ENCODE measurements around the gene CARS1.

GRCh38 chr11:3003396-3004231, 53.6 kb downstream of the CARS1 start:
- TF ChIP-seq CTCF (IDR thresholded peaks at IDR 0.05): no peak
- TF ChIP-seq POLR2A (IDR thresholded peaks at IDR 0.05): no peak
- TF ChIP-seq EP300 (IDR thresholded peaks at IDR 0.05): no peak
- TF ChIP-seq POLR2AphosphoS5 (IDR thresholded peaks at IDR 0.05): no peak

Measured in suprapubic skin (tissue), 4 donors.